GM10266 (cell line): ENCODE data around the gene CR1.

Source experiments
- DNase-seq: peaks from one replicate; pipeline ENCODE4 v3.0.0; 2012; ENCODE audit errors: extremely low spot score
- TF ChIP-seq, protein P1 (sequence below): IDR thresholded peaks from 2 replicates; pipeline ENCODE4 v1.5.1; 2012; ENCODE audit warnings: mild to moderate bottlenecking, low read depth; ENCODE audit not compliant: control insufficient read depth, insufficient read depth; ENCODE audit errors: missing control alignments

The CR1 gene

DNA sequence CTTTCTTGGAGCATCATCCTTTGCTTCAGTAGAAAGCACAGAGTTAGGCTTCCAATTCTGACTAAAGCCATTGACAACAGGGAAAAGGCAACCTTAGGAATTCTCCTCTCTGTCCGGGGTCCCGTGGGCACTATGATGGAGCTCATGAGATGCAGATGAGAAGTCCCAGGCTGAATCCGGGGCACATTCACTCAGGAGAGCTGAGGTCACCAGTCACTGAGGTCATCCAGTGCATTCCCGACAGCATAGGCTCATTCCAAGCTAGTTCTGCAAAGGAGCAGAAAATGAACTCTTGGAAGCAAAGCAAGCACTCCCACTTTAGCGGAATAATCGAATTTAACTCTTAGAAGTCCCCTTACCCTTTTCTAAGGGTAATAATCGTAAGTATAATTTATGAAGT, 6.8 kb downstream of the CR1 start:
- TF ChIP-seq, protein P1, sequence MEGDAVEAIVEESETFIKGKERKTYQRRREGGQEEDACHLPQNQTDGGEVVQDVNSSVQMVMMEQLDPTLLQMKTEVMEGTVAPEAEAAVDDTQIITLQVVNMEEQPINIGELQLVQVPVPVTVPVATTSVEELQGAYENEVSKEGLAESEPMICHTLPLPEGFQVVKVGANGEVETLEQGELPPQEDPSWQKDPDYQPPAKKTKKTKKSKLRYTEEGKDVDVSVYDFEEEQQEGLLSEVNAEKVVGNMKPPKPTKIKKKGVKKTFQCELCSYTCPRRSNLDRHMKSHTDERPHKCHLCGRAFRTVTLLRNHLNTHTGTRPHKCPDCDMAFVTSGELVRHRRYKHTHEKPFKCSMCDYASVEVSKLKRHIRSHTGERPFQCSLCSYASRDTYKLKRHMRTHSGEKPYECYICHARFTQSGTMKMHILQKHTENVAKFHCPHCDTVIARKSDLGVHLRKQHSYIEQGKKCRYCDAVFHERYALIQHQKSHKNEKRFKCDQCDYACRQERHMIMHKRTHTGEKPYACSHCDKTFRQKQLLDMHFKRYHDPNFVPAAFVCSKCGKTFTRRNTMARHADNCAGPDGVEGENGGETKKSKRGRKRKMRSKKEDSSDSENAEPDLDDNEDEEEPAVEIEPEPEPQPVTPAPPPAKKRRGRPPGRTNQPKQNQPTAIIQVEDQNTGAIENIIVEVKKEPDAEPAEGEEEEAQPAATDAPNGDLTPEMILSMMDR, result no peak
- DNase-seq, result no peak

GRCh38 chr1:207503950-207504349, 8.0 kb downstream of the CR1 start:
- DNase-seq, result no peak
- TF ChIP-seq, protein P1, result no peak

GRCh38 chr1:207504438-207504837, 8.5 kb downstream of the CR1 start:
- no peak for DNase-seq
- TF ChIP-seq, protein P1, result no peak

GRCh38 chr1:207510444-207510843, 14.5 kb downstream of the CR1 start:
- TF ChIP-seq, protein P1, result no peak
- DNase-seq, result no peak

DNA sequence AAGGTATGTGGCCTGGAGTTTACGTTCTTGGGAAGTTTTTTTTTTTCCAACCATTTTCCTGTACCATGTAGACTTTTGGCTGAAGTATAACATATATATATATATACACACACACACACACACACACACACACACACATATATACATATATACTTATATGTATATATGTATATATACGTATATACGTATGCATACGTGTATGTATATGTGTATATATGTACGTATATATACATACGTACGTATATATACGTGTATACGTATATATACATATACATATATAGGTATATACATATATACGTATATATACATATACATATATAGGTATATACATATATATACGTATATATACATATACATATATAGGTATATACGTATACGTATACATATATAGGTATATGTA, 18.9 kb downstream of the CR1 start:
- DNase-seq, result no peak
- TF ChIP-seq, protein P1, result no peak

DNA sequence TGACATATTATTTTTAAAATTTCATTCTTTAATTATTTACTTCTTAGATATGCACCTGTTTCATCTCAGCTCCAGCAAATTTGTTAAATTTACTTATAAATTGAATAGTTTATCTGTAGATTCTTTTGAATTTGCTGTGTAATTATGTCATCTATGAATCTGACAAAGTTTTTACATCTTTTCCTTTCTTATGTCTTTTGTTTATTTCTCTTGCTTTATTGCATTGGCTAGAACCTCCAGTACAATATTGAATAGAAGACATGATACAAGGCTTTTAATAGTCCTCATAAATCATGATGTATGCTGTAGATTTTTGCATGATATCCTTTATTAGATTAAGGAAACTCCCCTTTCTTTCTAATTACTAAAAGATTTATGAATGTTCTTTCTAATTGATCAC, 20.8 kb downstream of the CR1 start:
- DNase-seq, result no peak
- TF ChIP-seq, protein P1, result no peak

- TF ChIP-seq, protein P1, result no peak
Observed at GRCh38 chr1:207518608-207519236, 22.8 kb downstream of the CR1 start.

More at GRCh38 chr1:207518608-207519236, 22.8 kb downstream of the CR1 start:
- DNase-seq, result no peak
